ENCODE results near the gene SNRNP25.
A peak's percentile ranks its signal among the peaks of the same experiment; 100 is the strongest.
"Not testable (repeated sequence)": the region's sequence is repeated elsewhere in the genome, so short reads cannot be mapped to it uniquely, and the experiment has no call there.

The SNRNP25 gene

DNA sequence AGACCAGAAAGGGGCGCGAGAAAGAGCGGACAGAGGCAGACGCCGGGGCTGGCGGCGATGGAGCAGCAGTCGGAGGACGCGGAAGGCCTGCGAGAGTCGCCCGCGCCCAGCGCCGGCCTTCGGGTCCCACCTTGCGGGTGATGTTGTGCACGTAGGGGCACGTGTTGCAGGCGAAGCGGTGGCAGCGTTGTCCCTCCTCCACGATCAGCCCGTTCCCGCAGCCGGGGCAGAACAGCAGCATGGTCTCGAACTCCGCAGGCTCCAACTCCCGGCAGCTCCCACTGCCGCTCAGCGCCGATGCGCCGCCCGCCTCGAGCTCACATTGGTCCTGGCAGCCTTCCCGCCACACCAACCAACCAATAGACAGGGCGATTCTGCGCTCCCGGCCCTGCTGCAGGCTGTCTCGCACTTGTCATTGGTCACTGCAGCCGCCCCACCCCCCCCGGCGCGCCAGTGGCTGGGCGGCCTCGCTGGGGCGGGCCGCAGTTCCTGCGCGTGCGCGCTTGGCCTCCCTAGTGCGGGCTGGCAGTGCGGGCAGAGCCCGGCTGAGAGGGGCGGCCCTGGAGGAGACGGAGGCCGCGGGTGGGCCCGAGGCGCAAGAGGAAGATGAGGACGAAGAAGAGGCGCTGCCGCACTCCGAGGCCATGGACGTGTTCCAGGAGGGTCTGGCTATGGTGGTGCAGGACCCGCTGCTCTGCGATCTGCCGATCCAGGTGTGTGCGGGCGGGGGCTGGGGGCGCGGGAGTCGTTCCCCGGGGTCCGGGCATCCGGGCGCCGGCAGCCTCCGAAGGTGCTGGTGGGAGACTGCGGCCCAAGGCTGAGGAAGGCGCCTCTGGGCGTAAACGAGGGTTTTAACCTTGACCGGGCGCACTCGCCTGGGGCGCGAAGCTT is at the start of gene SNRNP25, which contains the start of gene POLR3K:
Gene SNRNP25, plus strand, starts transcription at position 483 of the 891 bp plus-strand sequence. Its CDS starts 189 bp downstream, at position 672.
Gene POLR3K, minus strand, starts transcription at position 263 of the 891 bp plus-strand sequence. Its CDS starts 22 bp downstream, at position 241.
- peak within 1 kb of the TSS; percentile 89 for H3K4me3 ChIP-seq (ENCODE audit: low read depth, low read length)
- TF ChIP-seq, protein P1, sequence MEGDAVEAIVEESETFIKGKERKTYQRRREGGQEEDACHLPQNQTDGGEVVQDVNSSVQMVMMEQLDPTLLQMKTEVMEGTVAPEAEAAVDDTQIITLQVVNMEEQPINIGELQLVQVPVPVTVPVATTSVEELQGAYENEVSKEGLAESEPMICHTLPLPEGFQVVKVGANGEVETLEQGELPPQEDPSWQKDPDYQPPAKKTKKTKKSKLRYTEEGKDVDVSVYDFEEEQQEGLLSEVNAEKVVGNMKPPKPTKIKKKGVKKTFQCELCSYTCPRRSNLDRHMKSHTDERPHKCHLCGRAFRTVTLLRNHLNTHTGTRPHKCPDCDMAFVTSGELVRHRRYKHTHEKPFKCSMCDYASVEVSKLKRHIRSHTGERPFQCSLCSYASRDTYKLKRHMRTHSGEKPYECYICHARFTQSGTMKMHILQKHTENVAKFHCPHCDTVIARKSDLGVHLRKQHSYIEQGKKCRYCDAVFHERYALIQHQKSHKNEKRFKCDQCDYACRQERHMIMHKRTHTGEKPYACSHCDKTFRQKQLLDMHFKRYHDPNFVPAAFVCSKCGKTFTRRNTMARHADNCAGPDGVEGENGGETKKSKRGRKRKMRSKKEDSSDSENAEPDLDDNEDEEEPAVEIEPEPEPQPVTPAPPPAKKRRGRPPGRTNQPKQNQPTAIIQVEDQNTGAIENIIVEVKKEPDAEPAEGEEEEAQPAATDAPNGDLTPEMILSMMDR (conservative IDR thresholded peaks at IDR 0.05; ENCODE audit: low read depth, low read length), result no peak
- DNase-seq (ENCODE audit: low read depth), result peak; percentile 99

DNA sequence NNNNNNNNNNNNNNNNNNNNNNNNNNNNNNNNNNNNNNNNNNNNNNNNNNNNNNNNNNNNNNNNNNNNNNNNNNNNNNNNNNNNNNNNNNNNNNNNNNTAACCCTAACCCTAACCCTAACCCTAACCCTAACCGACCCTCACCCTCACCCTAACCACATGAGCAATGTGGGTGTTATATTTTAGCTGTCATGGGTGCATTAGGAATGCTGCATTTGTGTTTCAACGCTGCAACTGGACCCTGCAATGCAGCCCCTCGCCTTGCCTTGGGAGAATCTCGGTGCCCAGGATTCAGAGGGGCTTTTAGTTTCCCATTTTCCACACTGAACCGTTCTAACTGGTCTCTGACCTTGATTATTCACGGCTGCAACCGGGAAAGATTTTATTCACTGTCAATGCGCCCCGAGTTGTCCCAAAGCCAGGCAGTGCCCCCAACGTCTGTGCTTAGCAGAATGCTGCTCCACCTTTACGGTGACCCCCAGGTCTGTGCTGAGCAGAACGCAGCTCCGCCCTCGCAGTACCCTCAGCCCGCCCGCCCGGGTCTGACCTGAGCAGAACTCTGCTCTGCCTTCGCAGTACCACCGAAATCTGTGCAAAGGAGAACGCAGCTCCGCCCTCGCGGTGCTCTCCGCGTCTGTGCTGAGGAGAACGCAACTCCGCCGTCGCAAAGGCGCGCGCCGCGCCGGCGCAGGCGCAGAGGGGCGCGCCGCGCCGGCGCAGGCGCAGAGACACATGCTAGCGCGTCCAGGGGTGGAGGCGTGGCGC is 43.5 kb upstream of the SNRNP25 start:
- TF ChIP-seq, protein P1 (conservative IDR thresholded peaks at IDR 0.05; ENCODE audit: low read depth, low read length), result no peak
- peak overlapping the region; percentile 47 for H3K4me3 ChIP-seq (ENCODE audit: low read depth, low read length)

DNA sequence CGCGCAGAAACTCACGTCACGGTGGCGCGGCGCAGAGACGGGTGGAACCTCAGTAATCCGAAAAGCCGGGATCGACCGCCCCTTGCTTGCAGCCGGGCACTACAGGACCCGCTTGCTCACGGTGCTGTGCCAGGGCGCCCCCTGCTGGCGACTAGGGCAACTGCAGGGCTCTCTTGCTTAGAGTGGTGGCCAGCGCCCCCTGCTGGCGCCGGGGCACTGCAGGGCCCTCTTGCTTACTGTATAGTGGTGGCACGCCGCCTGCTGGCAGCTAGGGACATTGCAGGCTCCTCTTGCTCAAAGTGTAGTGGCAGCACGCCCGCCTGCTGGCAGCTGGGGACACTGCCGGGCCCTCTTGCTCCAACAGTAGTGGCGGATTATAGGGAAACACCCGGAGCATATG is 42.9 kb upstream of the SNRNP25 start:
- not testable (repeated sequence) for DNase-seq (ENCODE audit: low read depth); H3K4me3 ChIP-seq (ENCODE audit: low read depth, low read length)
- TF ChIP-seq, protein P1 (conservative IDR thresholded peaks at IDR 0.05; ENCODE audit: low read depth, low read length), result peak; percentile 43

More for the DNA sequence above, 43.5 kb upstream of the SNRNP25 start:
- no peak for DNase-seq (ENCODE audit: low read depth)

DNA sequence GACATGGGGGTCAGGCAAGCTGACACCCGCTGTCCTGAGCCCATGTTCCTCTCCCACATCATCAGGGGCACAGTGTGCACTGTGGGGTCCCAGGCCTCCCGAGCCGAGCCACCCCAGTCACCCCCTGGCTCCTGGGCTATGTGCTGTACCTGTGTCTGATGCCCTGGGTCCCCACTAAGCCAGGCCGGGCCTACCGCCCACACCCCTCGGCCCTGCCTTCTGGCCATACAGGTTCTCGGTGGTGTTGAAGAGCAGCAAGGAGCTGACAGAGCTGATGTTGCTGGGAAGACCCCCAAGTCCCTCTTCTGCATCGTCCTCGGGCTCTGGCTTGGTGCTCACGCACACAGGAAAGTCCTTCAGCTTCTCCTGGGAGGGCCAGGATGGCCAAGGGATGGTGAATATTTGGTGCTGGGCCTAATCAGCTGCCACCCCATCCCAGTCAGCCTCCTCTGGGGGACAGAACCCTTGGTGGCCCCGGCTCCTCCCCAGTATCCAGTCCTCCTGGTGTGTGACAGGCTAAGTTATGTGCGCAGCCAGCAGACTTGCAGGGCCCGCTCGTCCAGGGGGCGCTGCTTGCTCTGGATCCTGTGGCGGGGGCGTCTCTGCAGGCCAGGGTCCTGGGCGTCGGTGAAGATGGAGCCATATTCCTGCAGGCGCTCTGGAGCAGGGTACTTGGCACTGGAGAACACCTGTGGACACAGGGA is 36.4 kb upstream of the SNRNP25 start:
- H3K4me3 ChIP-seq (ENCODE audit: low read depth, low read length); DNase-seq (ENCODE audit: low read depth): not testable (repeated sequence)

DNA sequence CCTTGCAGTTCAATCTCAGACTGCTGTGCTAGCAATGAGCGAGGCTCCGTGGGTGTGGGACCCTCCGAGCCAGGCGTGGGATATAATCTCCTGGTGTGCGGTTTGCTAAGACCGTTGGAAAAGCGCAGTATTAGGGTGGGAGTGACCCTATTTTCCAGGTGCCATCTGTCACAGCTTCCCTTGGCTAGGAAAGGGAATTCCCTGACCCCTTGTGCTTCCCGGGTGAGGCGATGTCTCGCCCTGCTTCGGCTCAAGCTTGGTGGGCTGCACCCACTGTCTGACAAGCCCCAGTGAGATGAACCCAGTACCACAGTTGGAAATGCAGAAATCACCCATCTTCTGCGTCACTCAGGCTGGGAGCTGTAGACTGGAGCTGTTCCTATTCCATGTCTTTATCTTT is 32.7 kb upstream of the SNRNP25 start:
- H3K4me3 ChIP-seq (ENCODE audit: low read depth, low read length); DNase-seq (ENCODE audit: low read depth): not testable (repeated sequence)

DNA sequence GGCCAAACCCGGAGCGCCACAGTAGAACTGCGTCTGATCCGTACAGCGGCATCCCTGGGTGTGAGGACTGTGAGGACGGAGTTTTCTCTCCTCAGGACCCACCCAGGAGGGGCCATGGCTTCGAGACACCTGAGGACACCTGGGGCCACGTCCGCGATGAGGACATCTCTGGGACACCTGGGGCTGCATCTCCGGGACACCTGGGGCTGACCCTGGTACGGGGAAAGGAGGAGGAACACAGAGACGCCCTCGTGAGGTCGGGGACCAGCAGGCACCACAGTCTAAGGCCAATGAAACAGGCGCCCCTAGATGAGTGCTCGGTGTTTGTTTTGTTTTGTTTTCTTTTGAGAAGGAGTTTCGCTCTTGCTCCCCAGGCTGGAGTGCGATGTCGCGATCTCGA is 29.5 kb upstream of the SNRNP25 start:
- DNase-seq (ENCODE audit: low read depth); H3K4me3 ChIP-seq (ENCODE audit: low read depth, low read length): not testable (repeated sequence)

DNA sequence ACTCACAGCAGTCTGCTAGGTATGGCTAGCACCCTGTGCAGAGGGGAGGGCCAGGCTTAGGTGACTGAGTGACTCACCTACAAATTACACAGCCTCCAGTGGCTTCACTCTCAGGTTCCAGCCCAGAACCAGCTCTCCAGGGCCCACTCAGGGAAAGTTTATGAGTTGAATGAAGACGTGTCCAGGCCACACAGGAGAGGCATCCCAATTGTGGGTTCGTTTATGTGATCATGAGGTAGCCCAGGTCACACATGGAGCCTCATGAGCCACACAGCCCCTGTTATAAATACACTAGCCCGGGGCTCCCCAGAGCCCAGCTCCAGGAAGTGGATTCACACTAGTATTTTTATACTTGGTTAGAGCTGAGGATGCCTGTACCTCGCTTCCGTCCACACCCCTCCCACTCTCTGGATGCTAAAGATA is 27.7 kb upstream of the SNRNP25 start:
- not testable (repeated sequence) for H3K4me3 ChIP-seq (ENCODE audit: low read depth, low read length); DNase-seq (ENCODE audit: low read depth)

DNA sequence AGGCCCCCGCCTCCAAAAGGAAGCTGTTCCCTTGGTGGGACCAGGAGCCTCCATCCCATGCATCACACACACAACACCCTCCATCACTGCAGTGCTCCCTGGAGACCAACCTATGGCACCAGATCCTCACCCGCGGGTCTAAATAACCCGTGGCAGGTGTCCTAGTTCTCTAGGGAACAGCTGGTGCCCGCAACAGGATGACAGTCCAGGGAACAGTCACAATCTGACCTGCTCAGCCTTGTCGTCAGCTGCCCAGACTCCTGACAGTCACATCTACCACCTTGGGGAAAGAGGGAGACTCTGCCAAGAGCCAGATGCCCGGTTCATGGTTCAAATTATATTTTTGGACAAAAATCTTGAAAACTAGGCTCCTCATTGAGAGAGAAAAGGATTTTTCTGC is 23.0 kb upstream of the SNRNP25 start:
- not testable (repeated sequence) for H3K4me3 ChIP-seq (ENCODE audit: low read depth, low read length); DNase-seq (ENCODE audit: low read depth)

DNA sequence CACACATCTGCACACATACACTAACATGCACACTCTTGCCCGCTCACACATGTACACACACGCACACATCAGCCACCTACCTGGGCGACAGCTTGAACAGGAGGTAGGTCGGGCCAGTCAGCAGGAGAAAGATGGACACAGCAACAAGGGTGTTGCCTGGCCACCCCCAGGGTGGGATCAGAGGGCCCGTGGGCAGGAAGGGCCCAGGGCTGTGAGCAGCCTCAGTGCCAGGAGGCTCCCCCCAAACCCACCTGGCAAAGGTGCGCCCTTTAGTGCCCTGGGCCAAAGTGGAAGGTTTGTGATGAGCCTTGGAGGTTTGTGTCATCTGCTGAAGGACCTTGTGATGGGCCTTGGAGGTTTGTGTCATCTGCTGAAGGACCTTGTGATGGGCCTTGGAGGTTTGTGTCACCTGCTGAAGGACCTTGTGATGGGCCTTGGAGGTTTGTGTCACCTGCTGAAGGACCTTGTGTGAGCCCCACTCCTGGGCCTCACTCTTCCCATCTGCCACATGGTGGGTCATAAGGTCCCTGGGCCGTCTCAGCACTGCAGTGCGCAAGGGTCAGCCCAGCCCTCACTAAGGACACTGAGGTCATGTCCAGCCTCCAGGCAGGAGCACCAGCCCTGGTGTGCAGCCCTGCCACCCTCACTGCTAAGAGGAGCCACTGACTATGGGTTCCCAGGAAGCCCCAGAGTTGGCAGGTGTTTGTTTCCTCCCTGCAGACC is 20.3 kb upstream of the SNRNP25 start:
- not testable (repeated sequence) for H3K4me3 ChIP-seq (ENCODE audit: low read depth, low read length)

More for the DNA sequence above, 20.3 kb upstream of the SNRNP25 start:
- not testable (repeated sequence) for DNase-seq (ENCODE audit: low read depth)

Data from choroid plexus epithelial cell (primary cell).